Caco-2 (cell line): Measurements from ENCODE around the gene EMP3. TPM values are rescaled to one million over a fixed set of nuclear protein-coding genes. Genes with fewer than 3 reads are reported as not detected.

ENCODE experiments used
- Bru-seq: library from RNA; stranded (reverse); fragments of 400-500 nt; gene quantifications from one replicate; lab custom pipeline; 2021; lab: Mats Ljungman, UMichigan
- BruChase-seq, 2 experiments: library from RNA; stranded (reverse); fragments of 400-500 nt; gene quantifications; one replicate each; lab custom pipeline; 2021; lab: Mats Ljungman, UMichigan
- BruUV-seq: library from RNA; stranded (reverse); fragments of 400-500 nt; replicated peaks from 2 replicates; lab custom pipeline; 2021; lab: Mats Ljungman, UMichigan
- CTCF ChIA-PET: fragments of 300-600 bp; sonication (Branson Sonifier 250); formaldehyde crosslinking; loops from one replicate; lab custom pipeline; 2022; ENCODE audit warnings: antibody characterized with exemption; lab: Charles Lee
- POLR2A ChIA-PET: fragments of 300-600 bp; sonication (Branson Sonifier 250); formaldehyde crosslinking; loops from one replicate; lab custom pipeline; 2022; ENCODE audit warnings: antibody characterized with exemption; lab: Charles Lee
- DNase-seq, 2 experiments: peaks; one replicate each; pipeline versions ENCODE4 v3.0.0 to v3.0.0-alpha.2; 2020 to 2022
- H3K27me3 ChIP-seq: replicated peaks from 2 replicates; pipeline ENCODE4 v1.6.0; 2011; ENCODE audit warnings: low read length; ENCODE audit not compliant: control insufficient read depth, insufficient read depth
- H3K36me3 ChIP-seq: 2 replicates; pipeline ENCODE4 v1.5.1; 2011; ENCODE audit warnings: low read length; ENCODE audit not compliant: control insufficient read depth, insufficient read depth
- H3K4me1 ChIP-seq: fragments of 250-450 bp; sonication (Bioruptor Pico); 2 replicates; pipeline ENCODE4 v1.5.1; 2020; ENCODE audit warnings: mild to moderate bottlenecking
- H3K4me3 ChIP-seq: 2 replicates; pipeline ENCODE4 v1.5.1; 2011; ENCODE audit warnings: low read depth, mild to moderate bottlenecking, control low read depth, low read length
- H3K9me3 ChIP-seq: fragments of 250-450 bp; sonication (Bioruptor Pico); 2 replicates; pipeline ENCODE4 v1.5.1; 2020; ENCODE audit warnings: mild to moderate bottlenecking, moderate library complexity
- H3K27ac Mint-ChIP-seq: one replicate; pipeline ENCODE4 v1.8.0; 2022; ENCODE audit warnings: mixed read lengths; ENCODE audit not compliant: unreplicated experiment
- H3K27me3 Mint-ChIP-seq: one replicate; pipeline ENCODE4 v1.8.0; 2022; ENCODE audit warnings: mixed read lengths; ENCODE audit not compliant: insufficient read depth, unreplicated experiment
- H3K36me3 Mint-ChIP-seq: one replicate; pipeline ENCODE4 v1.8.0; 2022; ENCODE audit warnings: mild to moderate bottlenecking, mixed read lengths; ENCODE audit not compliant: insufficient read depth, unreplicated experiment
- H3K4me1 Mint-ChIP-seq: one replicate; pipeline ENCODE4 v1.8.0; 2022; ENCODE audit warnings: low read depth, mixed read lengths; ENCODE audit not compliant: unreplicated experiment
- H3K4me3 Mint-ChIP-seq: one replicate; pipeline ENCODE4 v1.8.0; 2022; ENCODE audit warnings: mild to moderate bottlenecking, moderate library complexity, mixed read lengths; ENCODE audit not compliant: unreplicated experiment
- H3K9me3 Mint-ChIP-seq: one replicate; pipeline ENCODE4 v1.8.0; 2022; ENCODE audit warnings: mixed read lengths; ENCODE audit not compliant: unreplicated experiment
- CTCF ChIP-seq, 2 experiments: fragments of 200-600 bp in 1 of 2; IDR thresholded peaks; 1 replicate in 1 of 2; 2 replicates in 1 of 2; pipeline versions ENCODE4 v1.5.1 to v1.8.0; 2011 to 2022; ENCODE audit warnings: antibody characterized with exemption in 1 of 2, control low read depth in 1 of 2, inconsistent platforms in 1 of 2, low read depth in 1 of 2, low read length in 1 of 2, mild to moderate bottlenecking in 1 of 2, moderate library complexity in 1 of 2; ENCODE audit not compliant: insufficient read depth in 1 of 2, severe bottlenecking in 1 of 2, unreplicated experiment in 1 of 2
- intact Hi-C: fragments of 100-400 bp; cut with micrococcal nuclease; formaldehyde crosslinking; loops from one replicate; pipeline ENCODE4 v1.10.0; 2022; ENCODE audit not compliant: unreplicated experiment
- long read RNA-seq: library from polyadenylated mRNA; stranded (forward); transcript quantifications from one replicate; pipeline ENCODE4 v2.0.0, GENCODE V29; 2022
- total RNA-seq: library from RNA; stranded (reverse); gene quantifications from 2 replicates; pipeline ENCODE4 v1.2.3, GENCODE V29; 2022

EMP3 gene
- total RNA-seq (6.8 and 11.3 TPM in 2 replicates), Bru-seq, nascent RNA (percentile 32 among the genes with signal in this experiment), BruChase-seq, experiment 1, labeled RNA remaining after a 2-hour chase (percentile 35 among the genes with signal in this experiment), BruChase-seq, experiment 2, labeled RNA remaining after a 6-hour chase (percentile 35 among the genes with signal in this experiment)
- long read RNA-seq, transcript EMP3-201 (5 exons, 876 nt): major isoform, 7 of 21 reads
- long read RNA-seq, partial matches to known transcripts: 13 of 21 reads
- long read RNA-seq, other reads (novel, unspliced or antisense): 1 of 21 reads

GRCh38 chr19:48325265-48325910 lies at the start of gene EMP3:
Gene EMP3, plus strand, starts transcription at chr19:48325552. Its CDS starts 1,293 bp downstream, at chr19:48326845.
- peaks cover 53% of the 10 kb centered on the region for H3K36me3 Mint-ChIP-seq
- H3K9me3 ChIP-seq: no peaks in the 10 kb centered on the region
- peak within 1 kb of the TSS; percentile 46 for H3K4me3 Mint-ChIP-seq
- peak; percentile 50 to 67 for DNase-seq
- H3K27ac Mint-ChIP-seq: peak within 1 kb of the TSS; percentile 2
- BruUV-seq: no TSS peak
- H3K4me1 ChIP-seq: peaks cover 22% of the 10 kb centered on the region
- POLR2A ChIA-PET: no interaction called here
- H3K4me3 ChIP-seq: no peak within 1 kb of the TSS
- H3K4me1 Mint-ChIP-seq: peaks cover 29% of the 10 kb centered on the region
- intact Hi-C loops: no loop called here
- H3K27me3 ChIP-seq: no peaks in the 10 kb centered on the region
- no peaks in the 10 kb centered on the region for H3K27me3 Mint-ChIP-seq
- CTCF ChIA-PET: no interaction called here
- no peaks in the 10 kb centered on the region for H3K36me3 ChIP-seq
- no peak for TF ChIP-seq CTCF (IDR thresholded peaks at IDR 0.05; ENCODE audit: insufficient read depth in 1 of 2, low read depth in 1 of 2, low read length in 1 of 2, severe bottlenecking in 1 of 2, unreplicated experiment in 1 of 2)
- no peaks in the 10 kb centered on the region for H3K9me3 Mint-ChIP-seq

GRCh38 chr19:48279747-48280146 lies 45.6 kb upstream of the EMP3 start:
- no TSS peak for BruUV-seq
- no peak for DNase-seq
- no peaks in the 10 kb centered on the region for H3K4me1 Mint-ChIP-seq
- Histone ChIP-seq H3K36me3 (peaks cover 6% of the 10 kb centered on the region), H3K4me3 (no peak overlapping the region), H3K9me3 (peaks cover 22% of the 10 kb centered on the region; the same call in 1 of the 2 replicates), H3K27me3 (no peaks in the 10 kb centered on the region), H3K4me1 (no peaks in the 10 kb centered on the region)
- H3K27me3 Mint-ChIP-seq: no peaks in the 10 kb centered on the region
- POLR2A ChIA-PET: no interaction called here
- no peak for TF ChIP-seq CTCF (IDR thresholded peaks at IDR 0.05; ENCODE audit: insufficient read depth in 1 of 2, low read depth in 1 of 2, low read length in 1 of 2, severe bottlenecking in 1 of 2, unreplicated experiment in 1 of 2)
- intact Hi-C loops: no loop called here
- CTCF ChIA-PET: interaction anchor here (0.6 kb wide), 1 partner anchor 274 kb away, joined by 6 read pairs; no protein-coding TSS in a partner anchor
- no peak overlapping the region for H3K27ac Mint-ChIP-seq
- H3K9me3 Mint-ChIP-seq: no peaks in the 10 kb centered on the region
- peaks cover 38% of the 10 kb centered on the region for H3K36me3 Mint-ChIP-seq
- no peak overlapping the region for H3K4me3 Mint-ChIP-seq

- Mint-ChIP-seq H3K27me3 (no peaks in the 10 kb centered on the region), H3K4me3 (no peak overlapping the region), H3K4me1 (no peaks in the 10 kb centered on the region), H3K36me3 (peaks cover 45% of the 10 kb centered on the region), H3K27ac (no peak overlapping the region), H3K9me3 (no peaks in the 10 kb centered on the region)
- Histone ChIP-seq H3K36me3 (peaks cover 6% of the 10 kb centered on the region), H3K27me3 (no peaks in the 10 kb centered on the region), H3K4me3 (no peak overlapping the region), H3K4me1 (no peaks in the 10 kb centered on the region), H3K9me3 (peaks cover 22% of the 10 kb centered on the region; the same call in 1 of the 2 replicates)
- ChIA-PET POLR2A (no interaction called here), CTCF (no interaction called here)
- DNase-seq: no peak
- TF ChIP-seq CTCF (IDR thresholded peaks at IDR 0.05; ENCODE audit: insufficient read depth in 1 of 2, low read depth in 1 of 2, low read length in 1 of 2, severe bottlenecking in 1 of 2, unreplicated experiment in 1 of 2): no peak
- intact Hi-C loops: no loop called here
- no TSS peak for BruUV-seq
These were observed 41.4 kb upstream of the EMP3 start for GRCh38 chr19:48283908-48284307.
